Stimulated activated naive CD4-positive, alpha-beta T cell (primary cell): ENCODE data around the gene SOX6.
"Not testable (repeated sequence)": the region's sequence is repeated elsewhere in the genome, so short reads cannot be mapped to it uniquely, and the experiment has no call there.

Experiments used
- DNase-seq, 6 experiments: peaks; one replicate each; lab custom pipeline; 2025; lab: John Stamatoyannopoulos, UW

Gene SOX6

DNA sequence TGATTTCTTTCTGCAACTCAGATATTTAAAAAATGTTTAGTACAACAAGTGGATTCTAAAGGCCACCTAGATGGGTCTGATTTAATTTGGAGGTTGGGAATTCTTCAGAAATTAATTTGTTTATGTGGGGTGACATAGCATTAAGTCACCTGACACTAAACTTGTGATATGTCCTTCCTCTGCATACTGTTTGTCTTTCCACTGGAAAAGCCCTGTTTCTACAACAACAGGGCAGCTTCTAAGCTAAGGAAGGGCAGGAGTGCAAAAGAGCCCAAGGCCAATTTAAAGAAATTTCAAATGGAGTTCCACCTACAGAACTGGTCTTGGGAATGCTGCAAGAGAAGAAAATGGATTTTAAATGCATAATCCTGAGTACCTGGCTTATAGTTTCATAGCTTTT, 319.2 kb downstream of the SOX6 start:
- no peak for DNase-seq

DNA sequence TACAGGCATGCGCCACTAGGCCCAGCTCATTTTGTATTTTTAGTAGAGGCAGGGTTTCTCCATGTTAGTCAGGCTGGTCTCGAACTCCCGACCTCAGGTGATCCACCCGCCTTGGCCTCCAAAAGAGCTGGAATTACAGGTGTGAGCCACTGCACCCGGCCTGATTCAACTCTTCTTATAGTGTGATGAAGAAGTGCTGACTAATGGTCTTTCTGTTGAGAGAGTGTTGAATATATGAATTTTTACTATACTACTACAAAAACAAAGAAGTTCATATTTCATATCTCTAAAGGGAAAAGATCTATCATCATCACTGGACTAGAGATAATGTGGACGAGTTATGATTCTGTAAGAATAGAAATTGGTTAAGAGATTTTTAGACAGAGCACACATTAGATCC, 320.1 kb downstream of the SOX6 start:
- DNase-seq: no peak

DNA sequence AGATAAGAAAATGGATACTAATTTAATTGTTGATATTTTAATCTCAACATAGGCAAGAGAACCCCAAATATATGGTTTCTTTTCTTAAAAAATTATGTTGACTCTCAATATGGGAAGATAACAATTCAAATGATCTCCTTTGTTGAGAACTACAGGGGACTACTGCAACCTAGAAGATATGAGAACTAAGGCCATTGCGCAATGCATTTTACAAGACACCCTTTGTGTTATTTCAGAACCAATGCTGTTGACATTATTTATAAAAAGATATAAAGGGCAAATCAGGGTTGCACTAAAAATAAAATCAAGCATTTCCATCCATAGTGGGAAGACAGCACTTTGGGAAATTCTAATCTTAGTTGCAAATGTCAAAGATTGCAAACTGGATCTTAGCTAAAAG, 322.3 kb downstream of the SOX6 start:
- no peak for DNase-seq

DNA sequence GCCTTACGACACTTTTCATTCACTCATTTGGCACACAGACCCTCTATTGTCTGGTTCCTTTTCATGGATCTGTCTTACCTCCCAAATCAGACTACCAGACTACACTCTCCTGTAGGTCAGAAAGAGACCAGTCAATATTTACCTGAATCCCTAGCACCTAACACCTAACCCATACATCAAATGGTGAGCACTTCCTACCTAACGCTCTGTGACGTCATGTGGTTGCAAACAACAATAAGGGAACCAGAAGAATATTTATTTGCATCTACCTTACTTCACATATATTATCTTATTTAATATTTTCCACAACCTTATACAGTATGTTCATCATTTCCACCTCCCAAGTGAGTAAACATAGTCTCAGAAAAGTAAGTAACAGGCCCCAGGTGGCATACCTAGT, 323.4 kb downstream of the SOX6 start:
- DNase-seq: no peak

DNA sequence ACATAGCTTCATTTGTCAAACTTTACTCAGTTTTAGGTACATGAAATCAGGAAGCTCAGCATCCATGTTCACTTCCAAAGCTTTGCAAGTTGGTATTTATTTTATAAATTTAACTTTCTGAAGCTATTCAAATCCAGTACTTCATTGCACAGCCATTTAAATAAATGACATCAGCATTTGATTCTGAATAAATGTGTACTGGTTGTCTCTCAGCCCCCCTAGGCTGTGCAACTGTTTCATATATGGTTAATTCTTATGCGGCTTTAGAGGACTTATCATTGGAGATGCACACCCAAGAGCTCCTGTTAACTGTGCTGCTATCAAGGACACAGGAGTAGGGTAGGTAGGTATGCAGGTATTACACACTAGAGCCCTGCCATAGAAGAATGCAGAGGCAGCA, 325.1 kb downstream of the SOX6 start:
- DNase-seq: no peak

DNA sequence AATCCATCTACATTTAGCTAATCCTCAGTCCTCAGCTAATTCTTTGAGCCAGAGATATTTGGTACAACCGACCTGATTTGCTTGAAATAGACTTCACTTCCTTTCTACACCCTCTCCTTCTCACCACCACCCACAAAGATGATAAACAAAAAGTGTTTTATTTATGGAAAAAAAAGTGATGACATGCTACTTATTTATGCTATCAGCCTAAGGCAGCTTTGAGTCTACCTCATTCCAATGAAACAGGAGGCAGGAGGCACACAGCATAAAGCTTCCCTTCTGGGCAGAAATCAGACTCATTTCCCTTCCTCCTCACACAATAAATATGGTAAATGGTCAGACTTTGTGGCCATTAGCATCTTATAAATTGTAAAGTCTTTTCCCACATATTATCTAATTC, 325.7 kb downstream of the SOX6 start:
- DNase-seq: no peak

DNA sequence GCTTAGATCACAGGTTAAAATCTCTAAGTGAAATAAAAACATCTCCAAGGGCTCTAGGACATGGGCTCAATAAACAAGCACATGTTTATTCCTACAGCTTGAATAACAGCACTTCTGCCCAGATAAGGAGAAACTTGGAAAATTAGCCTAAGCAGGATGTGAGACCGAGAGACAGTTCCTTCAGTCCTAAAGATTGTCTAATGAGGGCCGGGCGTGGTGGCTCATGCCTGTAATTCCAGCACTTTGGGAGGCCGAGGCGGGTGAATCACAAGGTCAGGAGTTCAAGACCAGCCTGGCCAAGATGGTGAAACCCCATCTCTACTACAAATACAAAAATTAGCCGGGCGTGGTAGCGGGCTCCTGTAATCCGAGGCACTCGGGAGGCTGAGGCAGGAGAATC, 327.2 kb downstream of the SOX6 start:
- DNase-seq: not testable (repeated sequence)

DNA sequence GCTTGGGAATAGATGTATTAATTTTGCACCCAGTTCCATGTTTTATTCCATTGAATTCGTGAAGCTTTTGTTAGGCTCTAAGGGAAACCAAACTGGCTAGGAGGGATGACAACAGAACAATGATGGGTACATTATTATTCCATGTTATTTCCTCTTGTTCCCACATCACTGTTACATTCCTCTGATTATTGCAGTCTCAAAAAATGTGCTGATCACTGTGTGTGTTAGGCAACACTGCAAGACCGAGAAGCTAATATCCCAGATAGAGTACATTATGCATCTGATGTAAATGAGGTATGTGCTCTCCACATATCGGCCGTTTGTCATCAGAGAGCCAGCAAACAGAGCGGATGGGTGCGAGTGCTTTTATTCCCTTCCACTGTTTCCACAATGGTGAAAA, 327.9 kb downstream of the SOX6 start:
- no peak for DNase-seq

DNA sequence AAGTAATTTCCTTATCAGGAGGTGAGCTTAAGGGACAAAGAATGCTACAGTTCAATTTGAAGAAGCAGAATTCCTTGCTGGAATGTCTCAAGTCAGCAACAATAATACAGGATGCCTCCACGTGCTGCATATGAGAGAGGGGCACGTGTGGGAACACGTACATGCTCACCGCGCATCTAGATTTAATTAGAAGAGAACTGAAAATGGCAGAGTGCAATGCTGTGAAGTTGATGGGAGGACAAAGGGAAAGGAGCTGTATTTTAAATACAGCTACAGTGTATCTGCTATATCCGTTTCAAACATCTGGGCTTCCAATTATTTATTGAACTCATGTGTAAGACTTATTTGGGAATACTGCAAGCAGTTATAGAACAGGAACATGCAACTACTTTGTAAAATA, 328.7 kb downstream of the SOX6 start:
- no peak for DNase-seq

DNA sequence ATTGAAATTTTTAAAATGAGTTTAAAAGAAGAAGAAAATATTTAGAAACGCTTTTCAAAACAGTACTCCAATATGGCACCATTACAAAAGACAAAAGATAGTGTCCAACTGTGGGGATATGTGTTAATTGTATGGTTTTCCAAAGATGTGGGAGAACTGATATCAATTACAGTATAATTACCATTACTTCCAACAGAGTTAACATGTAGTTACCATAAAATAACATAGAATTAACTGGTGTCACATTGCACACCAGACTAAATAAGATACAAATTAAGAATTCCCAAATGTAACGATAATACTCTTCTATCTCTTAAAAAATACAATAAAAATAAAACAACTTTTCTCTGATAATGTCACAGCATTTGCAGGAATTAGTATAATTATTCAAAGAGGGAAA, 329.5 kb downstream of the SOX6 start:
- no peak for DNase-seq

DNA sequence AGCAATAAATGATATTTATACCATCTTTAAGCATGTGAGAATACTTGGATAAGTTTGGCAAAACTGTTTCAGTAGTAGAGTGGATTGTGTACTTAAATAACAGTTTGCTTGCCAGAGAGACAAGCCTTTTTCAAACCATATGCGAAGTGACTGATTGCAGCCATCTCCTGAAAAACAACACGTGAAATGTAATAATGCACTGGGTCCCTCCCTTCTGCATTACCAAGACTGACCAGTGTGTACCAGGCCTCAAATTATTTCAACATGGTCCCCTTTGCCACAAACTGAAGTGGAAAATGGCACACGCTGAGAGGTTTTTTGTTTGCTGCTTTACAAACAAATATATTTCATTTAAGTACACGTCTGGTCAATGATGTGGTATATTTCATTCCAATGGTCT, 337.4 kb downstream of the SOX6 start:
- DNase-seq: no peak

DNA sequence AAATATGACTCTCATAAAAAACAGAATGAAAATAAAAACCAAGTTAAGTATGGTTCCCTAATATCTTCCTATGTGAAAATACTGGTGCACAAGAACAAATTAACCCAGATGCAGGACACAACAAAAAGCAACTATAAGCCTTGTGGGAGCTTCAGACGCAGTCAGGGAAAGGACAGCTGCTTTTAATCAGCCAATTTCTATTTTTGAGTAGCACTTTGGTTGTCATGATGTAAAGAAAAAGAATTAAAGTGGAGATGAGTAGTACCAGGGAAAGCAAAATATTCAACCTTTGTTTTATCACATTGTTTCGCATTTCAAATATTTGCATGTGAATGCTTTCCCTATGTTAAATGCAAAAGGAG, 339.9 kb downstream of the SOX6 start:
- no peak for DNase-seq

DNA sequence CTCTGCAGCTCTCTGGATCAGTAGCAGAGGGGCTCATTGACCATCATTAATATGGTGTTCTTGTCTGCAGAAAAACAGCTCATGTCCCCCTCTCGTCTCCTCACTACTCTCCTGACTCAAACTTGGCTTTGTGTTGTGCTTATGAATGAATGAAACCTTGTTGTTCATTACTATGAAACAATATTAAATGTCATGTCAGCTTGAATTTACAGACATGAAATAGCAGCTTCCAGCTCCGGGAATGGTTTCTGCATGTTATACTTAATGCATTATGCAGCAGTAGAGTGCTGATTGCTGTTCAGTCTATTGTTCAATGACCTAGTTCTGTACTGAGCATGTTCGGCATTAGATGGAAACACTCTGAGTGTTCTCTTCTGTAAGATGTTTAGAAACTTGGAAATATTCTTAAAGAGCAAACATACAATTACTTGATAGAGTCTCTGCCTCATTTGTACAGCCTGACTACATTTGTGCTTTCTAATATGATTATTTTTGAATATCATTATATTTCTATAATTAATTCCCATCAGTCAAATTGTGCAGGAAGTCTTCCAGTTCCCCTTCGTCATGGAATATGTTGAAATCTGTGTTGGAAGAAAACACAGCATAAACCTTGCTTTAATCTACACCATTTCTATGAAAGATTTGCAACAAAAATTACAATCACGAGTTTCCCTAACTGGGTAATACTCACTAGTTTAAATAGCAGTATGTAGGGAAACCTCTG, 340.4 kb downstream of the SOX6 start:
- DNase-seq: no peak

DNA sequence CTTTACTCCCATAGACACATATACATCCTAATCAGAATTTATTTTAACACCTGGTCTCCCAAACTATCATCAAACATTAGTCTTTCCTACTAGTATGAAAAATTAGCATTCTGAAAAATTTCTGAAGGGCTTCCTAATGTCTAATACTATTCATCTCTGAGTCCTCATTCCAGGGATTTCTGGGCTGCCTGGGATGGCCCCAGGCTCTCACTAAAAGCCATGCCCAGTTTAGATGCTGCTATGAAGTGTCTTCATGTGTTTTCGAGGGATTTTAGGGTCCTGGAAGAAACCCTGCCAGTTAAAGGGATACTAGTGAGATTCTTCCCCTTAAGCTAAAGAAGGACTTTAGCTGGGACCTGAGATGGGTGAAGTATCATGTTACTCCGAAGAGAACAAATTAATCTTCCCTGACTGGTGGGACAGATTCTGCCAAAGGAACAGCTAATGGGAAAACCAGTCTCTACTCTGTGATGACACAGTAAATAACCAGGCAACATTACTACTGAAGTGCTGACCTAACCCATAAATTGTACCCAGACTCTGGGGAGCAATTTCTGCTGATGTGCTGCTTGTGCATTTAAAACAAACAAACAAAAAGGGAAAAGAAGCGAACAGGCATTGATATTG, 342.6 kb downstream of the SOX6 start:
- DNase-seq: no peak

DNA sequence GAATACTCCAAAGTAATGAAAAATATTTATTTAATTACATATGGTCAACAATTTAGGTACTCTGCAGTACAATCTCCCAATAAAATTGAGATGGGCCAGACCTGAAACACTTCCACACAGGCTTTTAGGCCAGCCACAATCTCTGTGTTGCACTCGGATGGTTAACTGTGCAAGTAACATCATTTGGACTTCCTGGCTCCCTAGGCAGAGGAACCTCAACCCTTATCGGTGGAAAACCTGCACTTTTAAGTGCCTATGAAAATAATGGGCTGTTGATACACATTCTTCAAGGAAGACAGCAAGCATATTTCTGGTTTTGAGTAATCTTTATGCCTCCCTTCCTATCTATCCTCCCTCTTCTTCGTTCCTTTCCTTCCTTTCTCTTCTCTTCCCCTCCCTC, 343.1 kb downstream of the SOX6 start:
- no peak for DNase-seq

DNA sequence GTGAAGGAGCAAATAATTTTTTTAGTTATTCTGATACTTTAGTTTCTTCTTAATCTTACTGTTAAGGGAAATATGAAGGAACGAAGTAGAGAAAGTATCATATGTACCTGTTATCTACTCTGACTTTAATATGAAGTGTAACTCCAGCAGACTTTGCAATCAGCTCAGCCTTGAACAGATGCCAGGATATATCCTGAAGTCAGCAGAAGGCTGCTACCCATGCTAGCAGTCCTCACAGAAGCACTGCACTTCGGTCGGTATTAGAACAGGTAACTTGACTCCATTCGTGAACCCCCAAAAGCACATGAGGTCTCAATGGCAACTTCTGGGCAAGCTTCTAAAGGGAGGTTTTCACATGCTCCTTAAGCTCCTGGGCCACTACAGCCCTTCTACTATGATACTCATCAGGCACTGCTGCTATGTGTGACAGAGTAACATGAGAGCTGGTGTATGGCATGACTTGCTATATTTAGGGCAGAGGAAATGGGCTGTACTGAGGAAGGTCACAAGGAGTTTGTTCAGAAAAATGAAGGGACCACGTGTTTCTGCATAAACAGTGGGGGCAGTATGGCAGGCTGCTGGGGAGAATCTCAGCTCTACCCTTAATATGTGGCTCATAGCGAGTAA, 344.1 kb downstream of the SOX6 start:
- DNase-seq: no peak

DNA sequence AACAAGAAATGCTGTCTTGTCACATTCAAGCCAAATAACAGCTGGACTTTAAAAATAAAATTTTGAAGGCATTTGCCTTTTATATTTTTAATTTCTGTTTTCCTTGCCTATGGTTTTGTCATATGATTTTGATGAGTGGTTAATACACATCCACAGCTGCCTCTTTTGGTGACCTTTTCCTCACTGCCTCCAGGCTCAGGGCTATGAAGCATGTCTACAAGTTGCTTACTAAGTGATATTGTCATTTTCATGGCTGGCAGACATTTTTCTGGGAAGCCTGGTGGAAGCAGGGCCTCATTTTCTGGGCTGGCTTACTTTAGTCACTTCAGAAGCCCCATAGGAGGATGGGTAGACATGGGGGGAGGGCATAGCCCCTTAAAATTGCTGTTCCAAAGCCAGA, 344.9 kb downstream of the SOX6 start:
- no peak for DNase-seq

DNA sequence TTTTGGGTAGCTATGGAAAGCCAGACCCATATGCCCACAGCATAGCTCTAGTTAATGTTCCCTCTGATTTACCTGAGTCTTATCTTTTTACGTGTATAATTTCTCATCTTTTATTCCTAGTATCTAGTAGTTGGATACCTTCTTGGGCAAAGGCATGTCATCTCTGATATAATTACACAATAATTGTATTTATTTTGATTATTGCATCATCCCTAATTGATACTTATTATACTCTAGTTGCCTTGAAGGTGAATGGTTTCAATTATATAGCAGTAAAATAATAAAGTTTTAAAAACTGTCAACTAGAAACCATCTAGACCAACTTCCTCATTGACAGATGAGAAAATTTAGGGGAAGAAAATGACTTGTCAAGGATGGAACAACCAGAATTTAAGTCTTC, 347.3 kb downstream of the SOX6 start:
- DNase-seq: no peak

DNA sequence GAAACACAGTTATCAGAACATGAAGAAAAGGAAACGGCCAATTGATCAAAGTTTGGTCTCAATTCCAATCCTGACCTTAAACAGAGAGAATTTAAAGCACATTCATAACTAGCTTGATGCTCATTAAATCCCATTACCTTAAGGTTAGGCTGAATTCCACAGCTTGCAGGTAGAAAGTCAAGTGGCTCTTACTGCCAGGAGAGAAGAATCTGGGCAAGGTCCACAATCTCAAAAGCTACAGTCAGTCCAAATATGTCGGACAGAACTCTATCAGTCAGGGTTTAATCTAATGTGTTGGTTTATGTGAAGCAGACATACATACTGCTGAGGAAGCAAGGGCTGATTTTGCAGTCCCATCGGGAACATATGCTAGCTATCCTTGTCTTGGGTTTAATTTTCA, 348.8 kb downstream of the SOX6 start:
- no peak for DNase-seq

DNA sequence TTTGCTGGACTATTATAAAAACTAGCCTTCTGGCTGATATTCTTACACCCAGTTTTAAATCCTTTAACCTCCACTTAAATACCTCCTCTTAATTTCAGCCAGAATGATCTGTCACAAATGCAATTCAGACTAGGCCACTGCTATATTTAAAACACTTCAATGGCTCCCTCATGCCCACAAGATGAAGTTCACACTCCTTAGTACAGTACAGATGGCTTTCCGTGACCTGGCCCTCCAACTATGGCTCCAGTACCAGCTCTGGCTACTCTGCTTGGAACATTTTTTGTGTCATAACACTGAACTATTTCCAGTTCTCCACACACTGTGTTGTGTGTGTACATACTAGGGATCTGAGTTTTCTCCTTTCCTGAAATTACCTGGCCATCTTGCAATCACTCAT, 353.4 kb downstream of the SOX6 start:
- DNase-seq: no peak

DNA sequence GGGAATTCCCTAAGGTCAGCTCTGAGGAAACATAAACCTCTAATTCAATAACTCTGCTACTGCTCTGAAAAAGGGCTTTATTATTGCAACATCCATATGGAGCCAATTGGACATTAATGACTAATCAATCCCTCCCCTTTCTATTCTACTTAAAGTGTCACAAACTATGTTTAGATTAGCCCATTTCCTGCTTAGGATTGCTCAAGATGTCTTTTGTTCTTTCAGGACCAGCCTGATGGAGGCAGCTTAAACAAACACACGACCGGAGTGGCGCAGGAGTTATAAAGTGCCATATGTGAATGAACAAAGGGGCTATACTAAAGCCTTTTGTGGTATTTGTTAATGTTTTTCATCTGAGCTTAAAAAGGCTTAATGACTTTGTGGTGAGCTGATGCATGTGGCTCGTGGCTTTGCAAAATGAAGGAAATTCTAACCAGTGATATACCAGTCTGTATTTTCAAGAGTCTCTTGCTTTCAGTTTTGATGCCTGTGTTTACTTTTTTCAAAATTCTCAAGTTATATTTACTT, 354.4 kb downstream of the SOX6 start:
- DNase-seq: no peak

DNA sequence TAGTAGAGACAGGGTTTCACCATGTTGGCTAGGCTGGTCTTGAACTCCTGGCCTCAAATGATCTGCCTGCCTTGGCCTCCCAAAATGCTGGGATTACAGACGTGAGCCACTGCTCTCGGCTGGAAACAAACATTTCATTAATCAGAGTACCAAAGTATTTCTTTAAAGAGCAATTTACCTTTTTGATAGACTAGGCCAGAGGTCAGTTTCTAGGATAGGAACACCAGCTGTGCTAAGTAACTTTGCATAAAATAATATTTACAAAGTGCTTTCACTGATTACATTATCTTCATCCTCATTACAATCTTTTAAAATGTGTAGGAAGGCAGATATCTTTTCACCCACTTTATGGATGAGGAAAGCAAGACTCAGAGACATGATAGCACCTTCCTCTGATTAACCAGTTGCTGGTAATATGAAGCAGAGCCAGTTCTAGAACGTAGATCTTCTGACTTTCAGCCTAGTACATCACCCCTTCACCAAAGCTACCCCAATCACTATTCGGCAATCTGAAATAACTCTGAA, 355.2 kb downstream of the SOX6 start:
- no peak for DNase-seq

DNA sequence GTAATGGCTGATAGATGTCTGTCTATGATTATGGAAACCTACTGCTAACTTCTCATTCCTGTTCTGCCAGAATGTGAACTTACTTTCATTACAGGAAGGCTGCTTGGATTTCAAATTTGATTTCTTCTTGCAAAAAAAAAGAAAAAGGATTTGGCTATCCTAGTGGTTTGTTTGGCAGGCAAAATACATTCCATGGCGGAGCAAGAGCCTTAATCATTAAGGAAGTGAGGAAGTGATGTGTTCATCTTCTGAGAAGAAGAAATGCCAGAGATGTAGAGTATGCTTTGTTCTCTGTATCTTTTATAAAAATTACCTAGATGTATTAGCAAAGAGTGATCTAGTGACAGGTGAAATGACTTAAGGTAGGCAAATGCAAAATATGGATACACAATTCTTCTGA, 356.3 kb downstream of the SOX6 start:
- no peak for DNase-seq
